ENCODE results near the gene IL31RA. TPM values are rescaled to one million over a fixed set of nuclear protein-coding genes. Genes with fewer than 3 reads are reported as not detected.

IL31RA gene
- total and polyA plus RNA-seq, 10 of the 15 experiments (the other 5 are each of a cell fraction or from before 2014, with no cell fraction given): 0.03 to 0.31 (median 0.11) TPM; not detected in 2

- TF ChIP-seq, protein P1, sequence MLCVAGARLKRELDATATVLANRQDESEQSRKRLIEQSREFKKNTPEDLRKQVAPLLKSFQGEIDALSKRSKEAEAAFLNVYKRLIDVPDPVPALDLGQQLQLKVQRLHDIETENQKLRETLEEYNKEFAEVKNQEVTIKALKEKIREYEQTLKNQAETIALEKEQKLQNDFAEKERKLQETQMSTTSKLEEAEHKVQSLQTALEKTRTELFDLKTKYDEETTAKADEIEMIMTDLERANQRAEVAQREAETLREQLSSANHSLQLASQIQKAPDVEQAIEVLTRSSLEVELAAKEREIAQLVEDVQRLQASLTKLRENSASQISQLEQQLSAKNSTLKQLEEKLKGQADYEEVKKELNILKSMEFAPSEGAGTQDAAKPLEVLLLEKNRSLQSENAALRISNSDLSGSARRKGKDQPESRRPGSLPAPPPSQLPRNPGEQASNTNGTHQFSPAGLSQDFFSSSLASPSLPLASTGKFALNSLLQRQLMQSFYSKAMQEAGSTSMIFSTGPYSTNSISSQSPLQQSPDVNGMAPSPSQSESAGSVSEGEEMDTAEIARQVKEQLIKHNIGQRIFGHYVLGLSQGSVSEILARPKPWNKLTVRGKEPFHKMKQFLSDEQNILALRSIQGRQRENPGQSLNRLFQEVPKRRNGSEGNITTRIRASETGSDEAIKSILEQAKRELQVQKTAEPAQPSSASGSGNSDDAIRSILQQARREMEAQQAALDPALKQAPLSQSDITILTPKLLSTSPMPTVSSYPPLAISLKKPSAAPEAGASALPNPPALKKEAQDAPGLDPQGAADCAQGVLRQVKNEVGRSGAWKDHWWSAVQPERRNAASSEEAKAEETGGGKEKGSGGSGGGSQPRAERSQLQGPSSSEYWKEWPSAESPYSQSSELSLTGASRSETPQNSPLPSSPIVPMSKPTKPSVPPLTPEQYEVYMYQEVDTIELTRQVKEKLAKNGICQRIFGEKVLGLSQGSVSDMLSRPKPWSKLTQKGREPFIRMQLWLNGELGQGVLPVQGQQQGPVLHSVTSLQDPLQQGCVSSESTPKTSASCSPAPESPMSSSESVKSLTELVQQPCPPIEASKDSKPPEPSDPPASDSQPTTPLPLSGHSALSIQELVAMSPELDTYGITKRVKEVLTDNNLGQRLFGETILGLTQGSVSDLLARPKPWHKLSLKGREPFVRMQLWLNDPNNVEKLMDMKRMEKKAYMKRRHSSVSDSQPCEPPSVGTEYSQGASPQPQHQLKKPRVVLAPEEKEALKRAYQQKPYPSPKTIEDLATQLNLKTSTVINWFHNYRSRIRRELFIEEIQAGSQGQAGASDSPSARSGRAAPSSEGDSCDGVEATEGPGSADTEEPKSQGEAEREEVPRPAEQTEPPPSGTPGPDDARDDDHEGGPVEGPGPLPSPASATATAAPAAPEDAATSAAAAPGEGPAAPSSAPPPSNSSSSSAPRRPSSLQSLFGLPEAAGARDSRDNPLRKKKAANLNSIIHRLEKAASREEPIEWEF (IDR thresholded peaks at IDR 0.05; ENCODE audit: insufficient replicate concordance, low read depth, low read length): no peak
- no peak for TF ChIP-seq PRDM15 (CRISPR knock-in tag; IDR thresholded peaks at IDR 0.05)
- no peak for TF ChIP-seq NBN (IDR thresholded peaks at IDR 0.05)
- TF ChIP-seq CBFB (IDR thresholded peaks at IDR 0.05; ENCODE audit: low read depth): no peak
- TF ChIP-seq TCF12 (IDR thresholded peaks at IDR 0.05; ENCODE audit: low read depth, low read length): no peak
- no peak for TF ChIP-seq MEF2B (IDR thresholded peaks at IDR 0.05; ENCODE audit: partially characterized antibody, poor library complexity, severe bottlenecking)
Measured at GRCh38 chr5:55932700-55933099, 81.5 kb downstream of the IL31RA start (continued).

All from GM12878 (cell line).